HAP-1 (cell line): ENCODE results near the gene MED26.

ENCODE experiments used
- DNase-seq, 2 experiments: peaks; one replicate each; pipeline ENCODE4 v3.0.0-alpha.2; 2016 to 2020; ENCODE audit warnings: low spot score in 2 of 2
- H3K27me3 ChIP-seq: fragments of 250-450 bp; sonication (Bioruptor Pico); 2 replicates; pipeline ENCODE4 v1.5.1; 2020; ENCODE audit warnings: low read depth, mild to moderate bottlenecking, moderate library complexity
- H3K36me3 ChIP-seq: fragments of 250-450 bp; sonication (Bioruptor Pico); replicated peaks from 2 replicates; pipeline ENCODE4 v1.5.1; 2020; ENCODE audit warnings: mild to moderate bottlenecking
- H3K4me1 ChIP-seq: fragments of 250-450 bp; sonication (Bioruptor Pico); 2 replicates; pipeline ENCODE4 v1.5.1; 2020; ENCODE audit warnings: mild to moderate bottlenecking
- H3K4me3 ChIP-seq: fragments of 250-450 bp; sonication (Bioruptor Pico); 2 replicates; pipeline ENCODE4 v1.5.1; 2020; ENCODE audit warnings: mild to moderate bottlenecking, moderate library complexity
- H3K9me3 ChIP-seq: fragments of 250-450 bp; sonication (Bioruptor Pico); 2 replicates; pipeline ENCODE4 v1.5.1; 2020; ENCODE audit warnings: mild to moderate bottlenecking, moderate library complexity
- in situ Hi-C: fragments of 300-500 bp; cut with MboI; formaldehyde crosslinking; loops from 3 replicates; pipeline ENCODE4 v1.14.3; 2020; ENCODE audit warnings: low sequenced_read_pairs, inconsistent platforms, mixed read lengths

MED26 gene

DNA sequence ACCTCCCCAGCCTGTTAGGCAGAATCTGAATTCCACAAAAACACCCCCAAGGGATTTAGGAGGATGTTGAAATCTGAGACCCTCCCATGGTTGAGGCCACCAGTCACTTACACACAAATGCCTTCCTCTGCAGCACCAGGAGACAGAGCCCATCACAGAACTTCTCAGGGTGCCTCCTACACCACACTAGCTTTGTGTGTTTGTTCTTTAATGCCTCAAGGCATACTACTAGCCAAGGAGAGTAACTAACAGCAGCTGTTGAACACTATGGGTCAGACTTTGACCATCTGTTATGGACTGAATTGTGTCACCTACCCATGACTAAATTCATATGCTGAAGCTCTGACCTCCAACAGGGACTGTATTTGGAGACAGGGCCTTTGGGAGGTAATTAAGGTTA, 9.5 kb upstream of the MED26 start:
- peaks cover 33% of the 10 kb centered on the region for H3K36me3 ChIP-seq
- in situ Hi-C loops, result no loop called here

DNA sequence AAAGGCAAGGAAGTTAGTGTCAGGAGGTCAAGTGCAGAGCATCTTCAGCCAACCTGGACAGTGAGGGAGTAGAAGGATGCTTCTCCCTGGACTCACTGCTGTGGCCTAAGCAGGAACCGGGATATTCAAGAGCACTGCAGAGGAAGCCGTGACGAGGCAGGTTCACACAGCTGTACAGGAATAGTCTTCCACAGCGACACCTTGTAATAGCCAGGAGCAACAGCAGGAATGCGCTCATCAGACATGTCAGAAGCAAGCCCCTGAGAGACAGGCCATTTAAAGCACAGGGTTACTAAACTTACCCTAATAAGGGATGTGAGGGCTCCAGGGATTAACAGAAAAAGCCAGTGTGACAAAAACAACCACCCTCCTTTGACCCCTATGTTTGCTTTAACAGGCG, 3.5 kb upstream of the MED26 start:
- DNase-seq, result no peak
- Histone ChIP-seq H3K4me1 (peaks cover 1% of the 10 kb centered on the region), H3K9me3 (no peaks in the 10 kb centered on the region), H3K4me3 (no peak overlapping the region), H3K36me3 (peaks cover 7% of the 10 kb centered on the region), H3K27me3 (no peaks in the 10 kb centered on the region)
- in situ Hi-C loops, result no loop called here

More for the DNA sequence above, 9.5 kb upstream of the MED26 start:
- no peak for DNase-seq
- Histone ChIP-seq H3K4me3 (no peak overlapping the region), H3K27me3 (no peaks in the 10 kb centered on the region), H3K9me3 (no peaks in the 10 kb centered on the region), H3K4me1 (no peaks in the 10 kb centered on the region)

GRCh38 chr19:16628984-16629691, 1.1 kb upstream of the MED26 start:
- DNase-seq, result peak in 1 of 2 experiments; percentile 25
- in situ Hi-C loops, result no loop called here

DNA sequence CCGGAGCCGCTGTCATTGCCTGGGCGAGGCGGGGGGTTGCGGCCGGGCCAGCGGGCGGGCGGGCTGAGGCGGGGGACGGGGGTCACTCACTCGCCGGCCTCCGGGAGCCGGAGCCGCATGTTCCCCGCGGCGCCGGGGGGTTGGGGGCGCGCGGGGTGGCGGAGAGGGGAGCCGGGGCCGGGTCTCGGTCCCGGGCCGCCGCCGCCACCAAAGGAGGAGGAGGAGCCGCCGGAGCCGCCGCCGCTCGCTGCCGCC, 149 bp downstream of the MED26 start:
- in situ Hi-C loops, result no loop called here
- Histone ChIP-seq H3K4me3 (peak overlapping the region; percentile 95), H3K9me3 (no peaks in the 10 kb centered on the region), H3K36me3 (peaks cover 24% of the 10 kb centered on the region), H3K27me3 (no peaks in the 10 kb centered on the region), H3K4me1 (peaks cover 5% of the 10 kb centered on the region)
- DNase-seq, result no peak

More at GRCh38 chr19:16628984-16629691, 1.1 kb upstream of the MED26 start:
- Histone ChIP-seq H3K9me3 (no peaks in the 10 kb centered on the region), H3K4me1 (peaks cover 5% of the 10 kb centered on the region), H3K36me3 (peaks cover 17% of the 10 kb centered on the region), H3K4me3 (peak overlapping the region; percentile 95), H3K27me3 (no peaks in the 10 kb centered on the region)

GRCh38 chr19:16627193-16627927, 644 bp downstream of the MED26 start:
- in situ Hi-C loops, result no loop called here
- Histone ChIP-seq H3K27me3 (no peaks in the 10 kb centered on the region), H3K36me3 (peaks cover 22% of the 10 kb centered on the region), H3K4me1 (peaks cover 5% of the 10 kb centered on the region), H3K4me3 (peak overlapping the region; percentile 95), H3K9me3 (no peaks in the 10 kb centered on the region)
- DNase-seq, result peak in 1 of 2 experiments; percentile 26

GRCh38 chr19:16626796-16627192, 1.2 kb downstream of the MED26 start:
- no peak for DNase-seq
- Histone ChIP-seq H3K4me1 (peaks cover 5% of the 10 kb centered on the region), H3K36me3 (peaks cover 22% of the 10 kb centered on the region), H3K4me3 (peak overlapping the region; percentile 95), H3K27me3 (no peaks in the 10 kb centered on the region), H3K9me3 (no peaks in the 10 kb centered on the region)
- in situ Hi-C loops, result no loop called here

DNA sequence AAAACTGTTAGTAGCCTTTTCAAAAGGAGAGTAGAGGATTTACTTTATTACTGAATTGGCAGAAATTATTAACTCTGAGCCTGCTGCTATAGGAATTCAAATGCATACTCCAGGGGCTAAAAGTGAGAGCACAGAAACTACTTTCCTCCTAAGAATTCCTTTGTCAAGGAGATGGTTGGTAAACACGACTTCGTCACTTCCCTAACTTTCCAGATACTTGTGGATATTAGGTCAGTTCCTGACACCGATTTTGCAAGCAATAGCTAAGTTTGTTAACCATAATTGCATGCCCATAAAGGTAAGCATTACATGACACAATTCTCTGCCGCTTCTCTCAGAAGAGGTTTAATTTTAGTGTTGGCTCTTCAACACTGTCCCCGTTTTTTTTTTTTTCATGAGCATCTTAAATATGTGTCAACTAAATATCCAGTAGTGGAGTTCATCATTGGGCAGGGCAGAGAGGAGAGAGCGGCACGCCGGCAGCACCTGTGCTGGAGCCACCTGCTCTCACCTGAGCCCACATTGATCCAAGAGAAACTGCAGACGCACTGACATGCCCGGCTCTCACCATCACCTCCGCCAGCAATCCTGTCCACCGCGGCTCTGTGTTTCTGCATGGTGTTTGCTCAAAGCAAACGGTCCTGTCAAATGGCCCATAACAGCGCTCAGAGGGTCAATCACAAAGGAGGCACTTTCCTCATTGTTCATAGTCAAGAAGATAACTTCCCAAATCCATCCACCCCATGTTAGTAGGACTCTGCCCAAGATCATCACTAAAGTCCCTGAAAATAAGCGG, 2.6 kb downstream of the MED26 start:
- Histone ChIP-seq H3K4me1 (peaks cover 5% of the 10 kb centered on the region), H3K27me3 (no peaks in the 10 kb centered on the region), H3K4me3 (no peak overlapping the region), H3K9me3 (no peaks in the 10 kb centered on the region), H3K36me3 (peaks cover 19% of the 10 kb centered on the region)
- in situ Hi-C loops, result no loop called here
- no peak for DNase-seq

GRCh38 chr19:16624236-16624635, 3.8 kb downstream of the MED26 start:
- Histone ChIP-seq H3K4me1 (peaks cover 5% of the 10 kb centered on the region), H3K36me3 (peaks cover 19% of the 10 kb centered on the region), H3K4me3 (no peak overlapping the region), H3K27me3 (no peaks in the 10 kb centered on the region), H3K9me3 (no peaks in the 10 kb centered on the region)
- no peak for DNase-seq
- in situ Hi-C loops, result no loop called here

DNA sequence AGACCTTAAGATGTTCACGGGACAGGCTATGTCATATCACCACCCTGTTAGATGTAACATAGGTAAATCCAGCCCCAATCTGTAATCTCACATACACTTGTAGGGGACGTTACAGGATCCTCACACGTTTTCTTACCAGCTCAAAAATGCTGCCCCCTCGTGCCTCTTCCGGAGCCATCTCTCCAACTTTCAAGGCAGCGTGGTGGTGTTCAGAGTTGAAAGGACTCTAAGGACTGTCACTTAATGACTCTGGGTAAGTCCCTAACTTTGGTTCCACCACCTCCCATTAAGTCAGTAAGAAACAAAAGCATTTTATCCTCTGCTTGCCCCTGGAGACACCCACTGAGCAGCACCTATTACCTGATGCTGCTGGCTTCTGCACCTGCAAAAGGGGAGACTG, 4.4 kb downstream of the MED26 start:
- in situ Hi-C loops, result no loop called here
- Histone ChIP-seq H3K9me3 (no peaks in the 10 kb centered on the region), H3K27me3 (no peaks in the 10 kb centered on the region), H3K4me1 (peaks cover 5% of the 10 kb centered on the region), H3K36me3 (peaks cover 19% of the 10 kb centered on the region), H3K4me3 (no peak overlapping the region)
- no peak for DNase-seq

GRCh38 chr19:16623066-16623465, 4.9 kb downstream of the MED26 start:
- Histone ChIP-seq H3K4me3 (no peak overlapping the region), H3K27me3 (no peaks in the 10 kb centered on the region), H3K4me1 (peaks cover 5% of the 10 kb centered on the region), H3K9me3 (no peaks in the 10 kb centered on the region), H3K36me3 (peaks cover 19% of the 10 kb centered on the region)
- no peak for DNase-seq
- in situ Hi-C loops, result no loop called here

- no peaks in the 10 kb centered on the region for H3K27me3 ChIP-seq
- DNase-seq, result no peak
- H3K9me3 ChIP-seq, result no peaks in the 10 kb centered on the region
- in situ Hi-C loops, result no loop called here
- H3K36me3 ChIP-seq, result peaks cover 19% of the 10 kb centered on the region
- H3K4me1 ChIP-seq, result peaks cover 2% of the 10 kb centered on the region
- no peak overlapping the region for H3K4me3 ChIP-seq
These were observed 6.7 kb downstream of the MED26 start for GRCh38 chr19:16621165-16621800.

GRCh38 chr19:16620584-16620983, 7.4 kb downstream of the MED26 start:
- Histone ChIP-seq H3K36me3 (peaks cover 19% of the 10 kb centered on the region), H3K9me3 (no peaks in the 10 kb centered on the region), H3K4me3 (no peak overlapping the region), H3K4me1 (no peaks in the 10 kb centered on the region), H3K27me3 (no peaks in the 10 kb centered on the region)
- no peak for DNase-seq
- in situ Hi-C loops, result no loop called here

DNA sequence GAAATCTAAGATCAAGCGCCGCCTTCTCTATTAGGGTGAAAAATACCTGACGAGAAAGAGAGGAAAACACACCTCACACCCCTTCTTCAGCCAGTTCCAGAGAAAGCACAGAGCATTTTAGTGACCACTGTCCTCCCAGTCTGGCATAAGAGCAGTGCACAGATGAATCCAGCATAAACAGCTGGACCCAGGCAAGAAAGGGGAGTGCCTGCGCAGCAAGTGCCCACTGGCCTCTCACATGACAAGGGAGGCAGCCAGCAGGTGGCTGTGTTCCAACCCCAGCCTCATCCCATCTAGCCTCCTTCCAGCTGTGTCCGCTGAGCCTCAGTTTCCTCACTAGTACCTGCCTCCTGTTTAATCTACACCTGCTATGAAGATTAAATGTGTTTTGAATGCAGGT, 8.0 kb downstream of the MED26 start:
- in situ Hi-C loops, result no loop called here
- Histone ChIP-seq H3K9me3 (no peaks in the 10 kb centered on the region), H3K36me3 (peaks cover 18% of the 10 kb centered on the region), H3K27me3 (no peaks in the 10 kb centered on the region), H3K4me3 (no peak overlapping the region), H3K4me1 (no peaks in the 10 kb centered on the region)
- DNase-seq, result no peak

DNA sequence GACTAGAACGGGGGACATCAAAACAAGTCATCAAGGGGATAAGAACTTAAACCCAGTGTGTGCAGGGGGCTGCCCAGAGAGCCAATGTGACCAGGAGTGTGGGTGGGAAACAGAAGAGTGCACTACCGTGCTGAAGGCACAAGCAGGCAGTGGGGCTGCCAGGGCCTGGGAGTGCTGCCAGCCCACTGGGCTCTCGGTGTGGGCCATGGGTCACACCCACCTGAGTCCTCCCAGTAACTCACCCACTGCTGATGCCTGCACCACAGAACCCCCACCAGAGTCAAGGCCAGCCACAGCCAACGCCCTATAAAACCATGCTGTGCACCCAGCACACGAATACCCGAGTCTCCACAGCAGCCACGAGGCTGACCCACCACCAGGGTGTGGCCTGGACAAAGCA, 8.5 kb downstream of the MED26 start:
- DNase-seq, result no peak
- Histone ChIP-seq H3K9me3 (no peaks in the 10 kb centered on the region), H3K4me1 (no peaks in the 10 kb centered on the region), H3K27me3 (no peaks in the 10 kb centered on the region), H3K36me3 (peaks cover 12% of the 10 kb centered on the region), H3K4me3 (no peak overlapping the region)
- in situ Hi-C loops, result no loop called here
